Measurements from ENCODE around the gene ARMC3.
"Not testable (repeated sequence)": the region's sequence is repeated elsewhere in the genome, so short reads cannot be mapped to it uniquely, and the experiment has no call there.

The ARMC3 gene

DNA sequence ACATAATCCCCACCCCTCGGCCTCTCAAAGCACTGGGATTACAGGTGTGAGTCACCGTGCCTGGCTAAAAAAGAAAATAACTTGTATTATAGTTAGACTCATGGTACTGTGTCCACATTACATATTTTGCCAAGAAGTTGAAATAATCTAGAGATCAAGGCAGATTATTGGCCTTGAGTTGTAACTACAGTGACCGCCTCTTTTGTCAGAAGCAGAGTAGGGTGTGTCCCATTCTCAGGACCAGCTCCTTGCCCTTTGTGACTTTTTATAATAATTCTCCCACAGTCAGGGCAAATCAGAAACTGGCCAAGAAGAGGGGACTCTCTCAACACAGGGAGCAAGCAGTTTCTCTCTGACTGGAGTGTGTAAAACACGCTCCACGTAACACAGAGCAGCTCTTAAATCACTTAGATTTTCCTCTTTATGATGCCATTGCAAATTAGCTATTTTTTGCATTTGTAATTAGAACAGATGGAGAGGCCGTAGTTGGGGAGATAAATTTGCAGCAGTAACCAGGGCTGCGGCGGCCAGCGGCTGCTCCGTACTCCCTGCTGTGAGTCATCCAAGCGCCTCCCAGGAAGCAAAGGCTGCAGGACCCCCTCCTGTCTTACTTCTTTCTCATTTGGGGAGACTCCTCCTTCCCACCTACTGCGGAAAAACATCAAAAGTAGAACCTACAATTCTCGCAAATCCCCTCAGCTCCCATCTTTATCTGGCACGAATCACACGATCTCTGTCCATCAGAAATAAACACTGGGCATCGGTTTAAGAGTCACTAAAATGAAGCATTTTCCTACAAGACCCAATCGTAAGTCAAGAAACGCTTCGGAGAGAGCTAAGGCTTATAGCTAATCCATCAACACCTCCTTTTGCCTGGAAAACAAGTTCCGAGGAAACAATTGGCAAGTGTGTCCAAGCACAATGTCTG lies 135.5 kb downstream of the ARMC3 start:
- no peak overlapping the region for H3K4me3 ChIP-seq (replicated peaks; ENCODE audit: low read depth, low read length)
- DNase-seq (ENCODE audit: extremely low read depth, low read depth), result no peak
- TF ChIP-seq, protein P1, sequence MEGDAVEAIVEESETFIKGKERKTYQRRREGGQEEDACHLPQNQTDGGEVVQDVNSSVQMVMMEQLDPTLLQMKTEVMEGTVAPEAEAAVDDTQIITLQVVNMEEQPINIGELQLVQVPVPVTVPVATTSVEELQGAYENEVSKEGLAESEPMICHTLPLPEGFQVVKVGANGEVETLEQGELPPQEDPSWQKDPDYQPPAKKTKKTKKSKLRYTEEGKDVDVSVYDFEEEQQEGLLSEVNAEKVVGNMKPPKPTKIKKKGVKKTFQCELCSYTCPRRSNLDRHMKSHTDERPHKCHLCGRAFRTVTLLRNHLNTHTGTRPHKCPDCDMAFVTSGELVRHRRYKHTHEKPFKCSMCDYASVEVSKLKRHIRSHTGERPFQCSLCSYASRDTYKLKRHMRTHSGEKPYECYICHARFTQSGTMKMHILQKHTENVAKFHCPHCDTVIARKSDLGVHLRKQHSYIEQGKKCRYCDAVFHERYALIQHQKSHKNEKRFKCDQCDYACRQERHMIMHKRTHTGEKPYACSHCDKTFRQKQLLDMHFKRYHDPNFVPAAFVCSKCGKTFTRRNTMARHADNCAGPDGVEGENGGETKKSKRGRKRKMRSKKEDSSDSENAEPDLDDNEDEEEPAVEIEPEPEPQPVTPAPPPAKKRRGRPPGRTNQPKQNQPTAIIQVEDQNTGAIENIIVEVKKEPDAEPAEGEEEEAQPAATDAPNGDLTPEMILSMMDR (IDR thresholded peaks at IDR 0.05; ENCODE audit: low read depth, low read length, missing control alignments), result no peak

DNA sequence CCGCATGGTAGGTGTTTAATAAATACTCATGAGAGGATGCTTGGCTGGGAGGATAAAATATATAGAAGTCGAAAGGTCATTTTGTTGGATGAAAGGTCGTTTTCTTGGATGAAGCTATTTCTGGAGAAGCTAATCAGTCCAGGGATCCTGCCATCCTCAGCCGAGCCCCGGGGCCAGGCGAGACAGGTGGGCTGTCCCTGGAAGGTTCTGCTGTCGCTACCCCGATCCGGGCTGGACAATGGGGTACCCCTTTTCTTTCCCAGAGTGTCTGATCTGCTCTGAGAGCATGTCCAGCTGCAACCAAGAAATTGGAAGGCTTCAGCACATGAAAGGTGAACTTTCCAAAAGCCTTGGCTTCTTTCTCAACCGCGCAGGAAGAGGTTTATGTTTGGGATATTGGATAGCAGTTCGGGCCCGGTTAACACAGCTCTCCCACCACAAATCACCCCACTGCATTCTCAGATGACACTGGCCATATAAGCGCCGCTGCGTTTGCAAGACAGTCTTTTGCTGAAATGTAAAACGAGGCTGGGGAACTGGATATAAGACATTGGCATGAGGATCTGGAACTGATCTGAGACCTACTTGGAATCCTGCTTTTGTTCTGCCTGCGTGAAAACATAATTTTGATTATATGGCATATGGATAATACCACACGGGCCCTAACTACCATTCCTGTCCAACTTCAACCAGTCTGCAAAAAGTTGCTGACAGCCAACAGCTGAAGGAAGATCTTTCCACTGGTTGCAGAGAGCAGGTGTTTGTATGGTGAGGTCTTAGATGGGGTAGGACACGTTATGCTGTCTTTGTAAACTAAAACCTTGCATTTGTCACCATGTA lies 136.3 kb downstream of the ARMC3 start:
- no peak for DNase-seq (ENCODE audit: extremely low read depth, low read depth)

DNA sequence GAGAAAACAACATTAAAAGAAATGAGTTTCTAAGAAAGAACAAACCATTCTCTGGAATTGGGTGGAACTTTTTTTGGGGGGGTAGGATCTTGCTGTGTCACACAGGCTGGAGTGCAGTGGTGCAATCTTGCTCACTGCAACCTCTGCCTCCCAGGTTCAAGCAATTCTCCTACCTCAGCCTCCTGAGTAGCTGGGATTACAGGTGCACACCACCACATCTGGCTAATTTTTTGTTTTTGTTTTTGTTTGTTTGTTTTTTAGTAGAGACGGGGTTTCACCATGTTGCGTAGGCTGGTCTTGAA lies 136.9 kb downstream of the ARMC3 start:
- not testable (repeated sequence) for H3K4me3 ChIP-seq (replicated peaks; ENCODE audit: low read depth, low read length); DNase-seq (ENCODE audit: extremely low read depth, low read depth)

More for the DNA sequence above, 136.3 kb downstream of the ARMC3 start:
- TF ChIP-seq, protein P1 (IDR thresholded peaks at IDR 0.05; ENCODE audit: low read depth, low read length, missing control alignments), result no peak
- no peak overlapping the region for H3K4me3 ChIP-seq (replicated peaks; ENCODE audit: low read depth, low read length)

DNA sequence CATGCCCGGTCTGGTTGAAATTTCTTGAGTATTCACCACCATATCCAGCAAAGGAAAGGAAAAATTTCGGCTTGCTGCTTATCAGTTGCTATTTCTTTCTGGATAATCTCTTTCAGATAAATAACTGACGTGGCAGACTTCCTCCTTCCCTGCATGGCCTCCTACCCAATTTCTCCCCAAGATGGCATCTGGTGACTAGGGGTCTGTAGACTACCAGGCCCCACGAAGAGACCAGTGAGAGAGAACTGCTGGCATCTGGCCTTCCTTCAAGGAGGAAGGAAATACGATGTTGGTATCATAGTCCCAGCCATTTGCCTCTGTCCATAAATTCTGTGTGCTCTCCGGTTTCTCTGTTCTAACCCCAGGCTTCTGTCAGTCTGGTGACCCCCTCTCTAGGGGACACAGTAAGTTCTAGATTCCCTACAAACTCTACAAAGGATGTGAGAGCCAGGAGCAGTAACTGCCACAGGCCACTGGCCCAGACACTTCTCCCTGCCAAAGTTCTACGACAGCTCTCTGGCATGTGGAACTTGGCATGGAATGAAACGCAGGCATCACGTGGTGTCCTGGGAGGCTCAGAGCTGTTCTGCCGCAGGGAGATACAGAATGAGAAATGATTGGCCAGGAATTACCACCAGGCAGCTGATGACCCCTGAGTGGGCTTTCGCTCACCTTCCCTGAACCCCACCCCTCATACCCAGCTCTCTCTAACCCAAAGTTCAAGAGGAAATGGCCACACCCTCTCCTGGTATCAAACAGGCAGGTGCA lies 137.5 kb downstream of the ARMC3 start:
- DNase-seq (ENCODE audit: extremely low read depth, low read depth), result peak; percentile 15
- no peak overlapping the region for H3K4me3 ChIP-seq (replicated peaks; ENCODE audit: low read depth, low read length)
- TF ChIP-seq, protein P1 (IDR thresholded peaks at IDR 0.05; ENCODE audit: low read depth, low read length, missing control alignments), result no peak

DNA sequence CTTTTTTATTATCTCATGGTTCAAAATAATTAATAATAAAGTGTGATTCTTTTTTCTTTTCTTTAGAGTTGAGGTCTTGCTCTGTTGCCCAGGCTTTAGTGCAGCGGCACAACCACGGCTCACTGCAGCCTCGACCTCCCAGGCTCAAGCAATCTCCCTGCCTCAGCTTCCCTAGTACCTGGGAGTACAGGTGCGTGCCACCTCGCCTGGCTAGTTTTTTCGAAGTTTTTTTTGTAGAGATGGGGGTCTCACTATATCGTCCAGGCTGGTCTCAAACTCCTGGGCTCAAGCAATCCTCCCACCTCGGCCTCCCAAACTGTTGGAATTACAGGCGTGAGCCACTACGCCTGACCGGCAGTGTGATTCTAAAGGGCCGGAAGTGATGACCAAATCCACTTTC lies 139.5 kb downstream of the ARMC3 start:
- no peak overlapping the region for H3K4me3 ChIP-seq (replicated peaks; ENCODE audit: low read depth, low read length)
- TF ChIP-seq, protein P1 (IDR thresholded peaks at IDR 0.05; ENCODE audit: low read depth, low read length, missing control alignments), result no peak
- no peak for DNase-seq (ENCODE audit: extremely low read depth, low read depth)

DNA sequence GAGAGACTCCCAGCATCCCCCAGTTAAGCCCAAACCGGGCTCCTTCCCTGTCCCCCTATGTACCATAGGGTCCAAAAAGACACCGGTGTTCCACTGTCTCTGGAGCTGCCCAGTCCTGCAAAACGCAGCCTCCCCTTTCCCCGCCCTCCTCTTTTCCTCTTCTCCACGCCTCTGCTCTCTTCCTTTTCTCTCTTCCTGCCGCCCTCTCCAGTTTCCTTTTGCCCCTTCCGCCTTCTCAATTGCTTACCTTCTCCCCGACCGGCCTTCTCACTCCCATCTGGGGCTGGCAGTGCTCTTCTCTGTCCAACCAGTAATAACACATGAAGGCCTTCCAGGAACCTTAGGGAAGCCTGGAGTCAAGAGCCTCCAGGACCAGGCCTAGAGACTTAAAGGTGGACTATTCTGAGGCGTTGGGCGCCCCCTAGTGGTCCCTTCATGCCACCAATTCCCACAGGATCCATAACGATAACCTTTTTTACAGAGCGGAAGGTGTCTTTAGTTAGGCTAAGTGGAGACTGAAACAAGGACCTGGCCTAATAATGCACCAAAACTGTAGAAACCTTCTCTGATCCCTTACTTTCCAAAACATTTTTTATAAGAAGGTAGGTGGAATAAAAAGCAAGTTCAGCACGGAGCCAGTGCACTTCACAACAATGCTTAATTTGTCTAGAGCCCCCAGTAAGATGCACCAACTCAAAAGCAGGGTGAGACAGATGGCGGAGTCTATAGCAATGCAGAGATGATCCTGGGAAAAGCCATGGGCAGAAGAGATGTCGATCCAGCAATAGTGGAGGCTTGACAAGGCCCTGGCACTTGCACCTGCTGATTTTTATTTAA lies 140.3 kb downstream of the ARMC3 start:
- TF ChIP-seq, protein P1 (IDR thresholded peaks at IDR 0.05; ENCODE audit: low read depth, low read length, missing control alignments), result peak; percentile 89
- no peak overlapping the region for H3K4me3 ChIP-seq (replicated peaks; ENCODE audit: low read depth, low read length)
- peak; percentile 37 for DNase-seq (ENCODE audit: extremely low read depth, low read depth)
